Loucy (cell line): ENCODE data around the gene GSG1L2.

ENCODE experiments used
- H2AFZ ChIP-seq: fragments of 200-600 bp; sonication (generic); 2 replicates; pipeline ENCODE4 v1.6.0; 2016; ENCODE audit warnings: antibody characterized with exemption, mild to moderate bottlenecking, low read length, moderate library complexity
- H3F3A ChIP-seq: fragments of 200-600 bp; 2 replicates; pipeline ENCODE4 v1.6.0; 2016; ENCODE audit warnings: antibody characterized with exemption, low read depth, mild to moderate bottlenecking
- H3K27me3 ChIP-seq: fragments of 200-600 bp; sonication (generic); 2 replicates; pipeline ENCODE4 v1.6.1; 2014; ENCODE audit warnings: low read length, mild to moderate bottlenecking; ENCODE audit not compliant: insufficient read depth, poor library complexity, severe bottlenecking
- H3K36me3 ChIP-seq: fragments of 200-600 bp; sonication (generic); 2 replicates; pipeline ENCODE4 v1.6.1; 2016; ENCODE audit warnings: low read length; ENCODE audit not compliant: insufficient read depth
- H3K4me1 ChIP-seq: fragments of 200-600 bp; sonication (generic); 2 replicates; pipeline ENCODE4 v1.5.1; 2014; ENCODE audit warnings: low read length, mild to moderate bottlenecking; ENCODE audit not compliant: insufficient read depth, poor library complexity, severe bottlenecking
- H3K4me2 ChIP-seq: fragments of 200-600 bp; sonication (generic); 2 replicates; pipeline ENCODE4 v1.6.0; 2014; ENCODE audit warnings: antibody characterized with exemption, low read length, low read depth, mild to moderate bottlenecking; ENCODE audit not compliant: poor library complexity, severe bottlenecking
- H3K4me3 ChIP-seq: fragments of 200-600 bp; sonication (generic); 2 replicates; pipeline ENCODE4 v1.5.1; 2014; ENCODE audit warnings: low read length, mild to moderate bottlenecking, mixed read lengths; ENCODE audit not compliant: poor library complexity, severe bottlenecking
- H3K79me2 ChIP-seq: fragments of 200-600 bp; sonication (generic); 2 replicates; pipeline ENCODE4 v1.6.1; 2014; ENCODE audit warnings: low read length; ENCODE audit not compliant: insufficient read depth
- H3K9ac ChIP-seq: fragments of 200-600 bp; sonication (generic); 2 replicates; pipeline ENCODE4 v1.6.0; 2014; ENCODE audit warnings: mild to moderate bottlenecking, low read depth, low read length, moderate library complexity; ENCODE audit not compliant: poor library complexity, severe bottlenecking
- H3K9me2 ChIP-seq: fragments of 200-600 bp; sonication (generic); replicated peaks from 2 replicates; pipeline ENCODE4 v1.6.1; 2016; ENCODE audit warnings: low read depth, low read length, mixed read lengths
- H3K9me3 ChIP-seq: fragments of 200-600 bp; sonication (generic); 2 replicates; pipeline ENCODE4 v1.6.1; 2014; ENCODE audit warnings: mild to moderate bottlenecking, antibody characterized with exemption, low read length, low read depth; ENCODE audit not compliant: insufficient read depth
- H4K20me1 ChIP-seq: fragments of 200-600 bp; sonication (generic); 2 replicates; pipeline ENCODE4 v1.6.0; 2014; ENCODE audit warnings: antibody characterized with exemption, low read length, mild to moderate bottlenecking; ENCODE audit not compliant: insufficient read depth, poor library complexity, severe bottlenecking
- EZH2phosphoT487 ChIP-seq: fragments of 200-600 bp; IDR thresholded peaks from 2 replicates; pipeline ENCODE4 v1.6.1; 2018; ENCODE audit warnings: antibody characterized with exemption, mild to moderate bottlenecking, moderate library complexity, borderline replicate concordance
- TF ChIP-seq, protein P1 (sequence below): fragments of 200-600 bp; sonication (generic); conservative IDR thresholded peaks from 2 replicates; pipeline ENCODE4 v1.5.1; 2014; ENCODE audit warnings: mild to moderate bottlenecking, antibody characterized with exemption, low read length

The GSG1L2 gene

DNA sequence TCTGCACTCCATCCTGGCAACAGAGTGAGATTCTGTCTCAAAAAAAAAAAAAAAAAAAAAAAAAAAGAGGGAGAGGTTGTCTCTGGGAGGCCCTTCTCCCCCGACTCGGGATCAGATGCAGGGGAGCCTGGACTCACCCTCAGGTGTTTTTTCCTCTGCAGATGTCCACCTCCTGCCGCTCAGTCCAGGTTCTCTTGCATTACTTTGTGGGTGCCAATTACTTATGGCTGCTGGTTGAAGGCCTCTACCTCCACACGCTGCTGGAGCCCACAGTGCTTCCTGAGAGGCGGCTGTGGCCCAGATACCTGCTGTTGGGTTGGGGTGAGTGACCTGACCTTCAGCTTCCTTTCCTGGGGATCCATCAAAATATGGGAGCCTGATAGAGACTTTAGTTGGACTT is 37.9 kb upstream of the GSG1L2 start:
- TF ChIP-seq EZH2phosphoT487 = no peak
- TF ChIP-seq, protein P1, sequence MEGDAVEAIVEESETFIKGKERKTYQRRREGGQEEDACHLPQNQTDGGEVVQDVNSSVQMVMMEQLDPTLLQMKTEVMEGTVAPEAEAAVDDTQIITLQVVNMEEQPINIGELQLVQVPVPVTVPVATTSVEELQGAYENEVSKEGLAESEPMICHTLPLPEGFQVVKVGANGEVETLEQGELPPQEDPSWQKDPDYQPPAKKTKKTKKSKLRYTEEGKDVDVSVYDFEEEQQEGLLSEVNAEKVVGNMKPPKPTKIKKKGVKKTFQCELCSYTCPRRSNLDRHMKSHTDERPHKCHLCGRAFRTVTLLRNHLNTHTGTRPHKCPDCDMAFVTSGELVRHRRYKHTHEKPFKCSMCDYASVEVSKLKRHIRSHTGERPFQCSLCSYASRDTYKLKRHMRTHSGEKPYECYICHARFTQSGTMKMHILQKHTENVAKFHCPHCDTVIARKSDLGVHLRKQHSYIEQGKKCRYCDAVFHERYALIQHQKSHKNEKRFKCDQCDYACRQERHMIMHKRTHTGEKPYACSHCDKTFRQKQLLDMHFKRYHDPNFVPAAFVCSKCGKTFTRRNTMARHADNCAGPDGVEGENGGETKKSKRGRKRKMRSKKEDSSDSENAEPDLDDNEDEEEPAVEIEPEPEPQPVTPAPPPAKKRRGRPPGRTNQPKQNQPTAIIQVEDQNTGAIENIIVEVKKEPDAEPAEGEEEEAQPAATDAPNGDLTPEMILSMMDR = no peak
- no peaks in the 10 kb centered on the region for H3F3A ChIP-seq
- H3K4me1 ChIP-seq = no peaks in the 10 kb centered on the region
- H3K4me2 ChIP-seq = no peak overlapping the region
- no peak overlapping the region for H2AFZ ChIP-seq
- H3K27me3 ChIP-seq = no peaks in the 10 kb centered on the region
- H3K9me2 ChIP-seq = no peaks in the 10 kb centered on the region
- H3K9me3 ChIP-seq = no peaks in the 10 kb centered on the region
- no peak overlapping the region for H3K9ac ChIP-seq
- no peak overlapping the region for H3K4me3 ChIP-seq
- no peaks in the 10 kb centered on the region for H4K20me1 ChIP-seq
- no peaks in the 10 kb centered on the region for H3K79me2 ChIP-seq
- H3K36me3 ChIP-seq = no peaks in the 10 kb centered on the region

- H3K4me2 ChIP-seq = no peak overlapping the region
- H3K9me3 ChIP-seq = no peaks in the 10 kb centered on the region
- H3K4me1 ChIP-seq = no peaks in the 10 kb centered on the region
- TF ChIP-seq, protein P1 = no peak
- no peak for TF ChIP-seq EZH2phosphoT487
- H3K27me3 ChIP-seq = no peaks in the 10 kb centered on the region
- H3K4me3 ChIP-seq = no peak overlapping the region
- no peak overlapping the region for H3K9ac ChIP-seq
- no peak overlapping the region for H2AFZ ChIP-seq
- no peaks in the 10 kb centered on the region for H3F3A ChIP-seq
- H4K20me1 ChIP-seq = no peaks in the 10 kb centered on the region
- H3K9me2 ChIP-seq = no peaks in the 10 kb centered on the region
- H3K79me2 ChIP-seq = no peaks in the 10 kb centered on the region
- no peaks in the 10 kb centered on the region for H3K36me3 ChIP-seq
Measured at GRCh38 chr17:9855036-9855435, 33.2 kb upstream of the GSG1L2 start.

GRCh38 chr17:9854255-9854654 is 32.4 kb upstream of the GSG1L2 start:
- Histone ChIP-seq H3K27me3 (no peaks in the 10 kb centered on the region), H3F3A (no peaks in the 10 kb centered on the region), H3K9ac (no peak overlapping the region), H3K79me2 (no peaks in the 10 kb centered on the region), H4K20me1 (no peaks in the 10 kb centered on the region), H3K36me3 (no peaks in the 10 kb centered on the region), H2AFZ (no peak overlapping the region), H3K9me2 (no peaks in the 10 kb centered on the region), H3K9me3 (no peaks in the 10 kb centered on the region), H3K4me3 (no peak overlapping the region), H3K4me1 (no peaks in the 10 kb centered on the region), H3K4me2 (no peak overlapping the region)
- TF ChIP-seq, protein P1 = no peak
- TF ChIP-seq EZH2phosphoT487 = no peak
